Common myeloid progenitor, CD34-positive (primary cell): ENCODE data around the gene ADSS2.

Experiments used
- CTCF ChIA-PET: fragments of 350-600 bp; sonication (Branson Sonifier 250); formaldehyde crosslinking; loops from one replicate; lab custom pipeline; 2021; ENCODE audit warnings: antibody characterized with exemption; lab: Charles Lee
- POLR2A ChIA-PET: fragments of 350-600 bp; sonication (Branson Sonifier 250); formaldehyde crosslinking; loops from one replicate; lab custom pipeline; 2021; ENCODE audit warnings: antibody characterized with exemption; lab: Charles Lee
- DNase-seq, 3 donors: peaks; one replicate each; pipeline versions ENCODE4 v3.0.0 to v3.0.0-alpha.2; 2013
- H3K27ac ChIP-seq, 2 experiments: 1 replicate in 1 of 2; 2 replicates in 1 of 2; pipeline ENCODE4 v1.7.0; 2013; ENCODE audit warnings: inconsistent platforms in 2 of 2, low read length in 2 of 2, mild to moderate bottlenecking in 2 of 2, low read depth in 1 of 2, moderate library complexity in 1 of 2; ENCODE audit not compliant: severe bottlenecking in 2 of 2, insufficient read depth in 1 of 2, poor library complexity in 1 of 2
- H3K27me3 ChIP-seq, 5 experiments: replicated peaks in 2 of 5; 1 replicate in 3 of 5; 2 replicates in 2 of 5; pipeline versions ENCODE4 v1.6.1 to v1.7.0; 2013; ENCODE audit warnings: low read length in 4 of 5, mild to moderate bottlenecking in 2 of 5, moderate library complexity in 2 of 5, inconsistent platforms in 1 of 5; ENCODE audit not compliant: insufficient read depth in 5 of 5, control insufficient read depth in 4 of 5
- H3K36me3 ChIP-seq, 4 experiments: 1 replicate in 2 of 4; 2 replicates in 2 of 4; pipeline versions ENCODE4 v1.6.1 to v1.7.0; 2013; ENCODE audit warnings: low read length in 3 of 4, control low read depth in 1 of 4, mild to moderate bottlenecking in 1 of 4; ENCODE audit not compliant: control insufficient read depth in 4 of 4, insufficient read depth in 4 of 4
- H3K4me1 ChIP-seq, 4 experiments: 1 replicate in 3 of 4; 2 replicates in 1 of 4; pipeline versions ENCODE4 v1.6.1 to v1.7.1; 2013; ENCODE audit warnings: low read length in 3 of 4, mild to moderate bottlenecking in 3 of 4, control low read depth in 1 of 4, inconsistent platforms in 1 of 4, moderate library complexity in 1 of 4; ENCODE audit not compliant: control insufficient read depth in 4 of 4, insufficient read depth in 4 of 4; ENCODE audit errors: control extremely low read depth in 1 of 4
- H3K4me3 ChIP-seq, 7 experiments: 1 replicate in 4 of 7; 2 replicates in 3 of 7; pipeline versions ENCODE4 v1.5.1 to v1.7.0; 2013; ENCODE audit warnings: mild to moderate bottlenecking in 7 of 7, low read length in 6 of 7, moderate library complexity in 6 of 7, inconsistent platforms in 2 of 7, low read depth in 2 of 7, control low read depth in 1 of 7; ENCODE audit not compliant: insufficient read depth in 4 of 7, control insufficient read depth in 1 of 7; ENCODE audit errors: extremely low read depth in 1 of 7
- H3K9me3 ChIP-seq, 5 experiments: 1 replicate in 4 of 5; 2 replicates in 1 of 5; pipeline versions ENCODE4 v1.6.1 to v1.7.1; 2013; ENCODE audit warnings: low read length in 4 of 5, mild to moderate bottlenecking in 2 of 5, inconsistent platforms in 1 of 5, low read depth in 1 of 5, moderate library complexity in 1 of 5; ENCODE audit not compliant: control insufficient read depth in 4 of 5, insufficient read depth in 2 of 5; ENCODE audit errors: control extremely low read depth in 1 of 5
- WGBS: methylation state at CpG from one replicate; pipeline ENCODE4 v1.1.5; 2013; ENCODE audit not compliant: insufficient coverage; 5-methylcytosine and 5-hydroxymethylcytosine counted together

Gene ADSS2

GRCh38 chr1:244451951-244452795 lies 464 bp upstream of the ADSS2 start:
- peak overlapping the region; percentile 43 to 96 (median 90) for H3K4me3 ChIP-seq
- ChIA-PET CTCF (no interaction called here), POLR2A (no interaction called here)
- peak overlapping the region in 1 of 2 experiments; percentile 90 for H3K27ac ChIP-seq
- 5% methylated on average over 31 of the region's 47 CpGs for WGBS
- peaks cover 0 to 7% (median 2%) of the 10 kb centered on the region in 4 experiments for H3K36me3 ChIP-seq
- DNase-seq = peak; percentile 99 to 100 (median 100)
- H3K9me3 ChIP-seq = no peaks in the 10 kb centered on the region
- no peaks in the 10 kb centered on the region for H3K27me3 ChIP-seq
- H3K4me1 ChIP-seq = peaks cover 11 to 28% (median 24%) of the 10 kb centered on the region in 4 experiments

DNA sequence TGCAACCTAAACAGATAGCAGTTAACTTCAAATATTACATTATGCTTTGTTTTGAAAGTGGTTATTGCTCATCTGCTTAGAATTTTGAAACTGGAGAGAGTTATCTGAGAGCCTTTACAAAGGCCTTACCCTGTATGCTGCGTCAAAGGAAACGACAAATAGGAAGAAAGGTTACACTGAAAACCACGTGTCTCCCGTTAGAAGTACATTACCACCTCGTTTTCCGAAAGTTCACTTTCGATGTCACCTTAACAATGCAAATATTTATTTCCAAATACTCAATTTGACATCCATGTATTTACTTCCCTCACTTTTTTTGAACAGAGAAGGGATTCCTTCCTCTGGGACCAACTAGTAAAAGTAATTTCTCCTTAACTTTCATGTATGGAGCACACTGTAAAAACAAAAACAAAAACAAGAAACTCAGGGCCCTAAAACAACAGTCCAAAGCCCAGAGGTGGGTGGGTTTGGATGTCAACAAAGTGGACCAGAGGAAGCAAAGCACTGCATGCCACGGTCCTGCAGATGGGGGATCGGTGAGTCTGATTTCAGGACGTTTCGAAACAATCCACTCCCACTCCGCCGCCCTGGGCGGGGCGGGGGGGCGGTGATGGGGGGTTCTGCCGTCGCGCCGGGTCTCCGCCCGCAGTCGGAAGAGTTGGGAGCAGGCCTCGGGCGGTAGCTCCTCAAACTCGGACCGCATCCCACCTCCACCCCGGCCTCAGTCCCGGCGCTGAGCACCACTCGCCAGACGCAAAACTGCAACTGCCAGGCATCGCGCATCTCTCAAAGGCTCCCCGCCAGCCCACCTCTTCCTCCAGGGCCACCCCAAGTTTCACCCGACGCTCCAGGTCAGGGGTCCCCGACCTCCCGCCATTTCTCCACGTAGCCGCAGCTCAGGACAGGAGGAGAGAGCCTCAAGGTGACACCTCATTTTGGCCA lies 841 bp downstream of the ADSS2 start:
- H3K4me1 ChIP-seq = peaks cover 11 to 35% (median 26%) of the 10 kb centered on the region in 4 experiments
- H3K36me3 ChIP-seq = peaks cover 0 to 9% (median 2%) of the 10 kb centered on the region in 4 experiments
- ChIA-PET CTCF (interaction anchor here (0.9 kb wide), 1 partner anchor 126 kb away, joined by 3 read pairs; no protein-coding TSS in a partner anchor), POLR2A (interaction anchor here (0.9 to 1.0 kb wide), 2 partner anchors 126 to 128 kb away, joined by 3 to 4 read pairs; no protein-coding TSS in a partner anchor)
- H3K4me3 ChIP-seq = peak overlapping the region; percentile 87 to 96 (median 90)
- no peaks in the 10 kb centered on the region for H3K9me3 ChIP-seq
- peak overlapping the region; percentile 75 to 90 for H3K27ac ChIP-seq
- no peaks in the 10 kb centered on the region for H3K27me3 ChIP-seq
- peak; percentile 38 to 71 (median 68) for DNase-seq
- WGBS = 0% methylated on average over 34 of the region's 41 CpGs

- H3K4me3 ChIP-seq = peak overlapping the region in 6 of 7 experiments; percentile 88 to 96 (median 92)
- DNase-seq = no peak
- CTCF ChIA-PET = no interaction called here
- H3K27me3 ChIP-seq = no peaks in the 10 kb centered on the region
- peak overlapping the region in 1 of 2 experiments; percentile 90 for H3K27ac ChIP-seq
- no peaks in the 10 kb centered on the region for H3K9me3 ChIP-seq
- POLR2A ChIA-PET = no interaction called here
- peaks cover 0 to 12% (median 3%) of the 10 kb centered on the region in 4 experiments for H3K36me3 ChIP-seq
- peaks cover 15 to 38% (median 30%) of the 10 kb centered on the region in 4 experiments for H3K4me1 ChIP-seq
- WGBS = 98% methylated on average over 4 of the region's 8 CpGs
Observed at GRCh38 chr1:244449936-244450508, 1.7 kb downstream of the ADSS2 start.

GRCh38 chr1:244448279-244449036 lies 3.3 kb downstream of the ADSS2 start:
- 97% methylated on average over 3 of the region's 5 CpGs for WGBS
- no peaks in the 10 kb centered on the region for H3K27me3 ChIP-seq
- peak overlapping the region in 1 of 2 experiments; percentile 29 for H3K27ac ChIP-seq
- no peaks in the 10 kb centered on the region for H3K9me3 ChIP-seq
- H3K4me1 ChIP-seq = peaks cover 16 to 38% (median 31%) of the 10 kb centered on the region in 4 experiments
- peaks cover 0 to 20% (median 5%) of the 10 kb centered on the region in 4 experiments for H3K36me3 ChIP-seq
- no peak for DNase-seq
- CTCF ChIA-PET = no interaction called here
- POLR2A ChIA-PET = interaction anchor here (1.0 to 1.1 kb wide), 2 partner anchors 21 to 93 kb away, joined by 3 read pairs; no protein-coding TSS in a partner anchor
- peak overlapping the region in 1 of 7 experiments; percentile 19 for H3K4me3 ChIP-seq

GRCh38 chr1:244447552-244447951 lies 4.2 kb downstream of the ADSS2 start:
- ChIA-PET POLR2A (interaction anchor here (1.0 to 1.3 kb wide), 3 partner anchors 20 to 149 kb away, joined by 3 read pairs; no protein-coding TSS in a partner anchor), CTCF (interaction anchor here (1.4 kb wide), 2 partner anchors 15 to 125 kb away, joined by 3 to 4 read pairs; no protein-coding TSS in a partner anchor)
- no peak overlapping the region for H3K4me3 ChIP-seq
- H3K9me3 ChIP-seq = no peaks in the 10 kb centered on the region
- no peak overlapping the region for H3K27ac ChIP-seq
- WGBS = no CpG with 5 or more reads among the region's 2 CpGs
- H3K27me3 ChIP-seq = no peaks in the 10 kb centered on the region
- H3K4me1 ChIP-seq = peaks cover 16 to 38% (median 30%) of the 10 kb centered on the region in 4 experiments
- peaks cover 0 to 27% (median 5%) of the 10 kb centered on the region in 4 experiments for H3K36me3 ChIP-seq
- DNase-seq = no peak

GRCh38 chr1:244447024-244447423 lies 4.7 kb downstream of the ADSS2 start:
- ChIA-PET POLR2A (interaction anchor here (1.3 kb wide), 1 partner anchor 148 kb away, joined by 3 read pairs; no protein-coding TSS in a partner anchor), CTCF (interaction anchor here (1.4 kb wide), 2 partner anchors 15 to 124 kb away, joined by 3 to 4 read pairs; no protein-coding TSS in a partner anchor)
- no CpG with 5 or more reads among the region's 1 CpG for WGBS
- Histone ChIP-seq H3K4me3 (no peak overlapping the region), H3K27me3 (no peaks in the 10 kb centered on the region), H3K27ac (no peak overlapping the region), H3K4me1 (peaks cover 13 to 36% (median 28%) of the 10 kb centered on the region in 4 experiments), H3K36me3 (peaks cover 0 to 29% (median 5%) of the 10 kb centered on the region in 4 experiments), H3K9me3 (no peaks in the 10 kb centered on the region)
- DNase-seq = no peak
